NCI-H187 treated with DMSO at 0.1 percent for 48 hours (cell line): ENCODE data around the gene PEAR1.
"Not testable (repeated sequence)": the region's sequence is repeated elsewhere in the genome, so short reads cannot be mapped to it uniquely, and the experiment has no call there.

ENCODE experiments used
- DNase-seq: peaks from one replicate; lab custom pipeline; 2025; lab: John Stamatoyannopoulos, UW

The PEAR1 gene

DNA sequence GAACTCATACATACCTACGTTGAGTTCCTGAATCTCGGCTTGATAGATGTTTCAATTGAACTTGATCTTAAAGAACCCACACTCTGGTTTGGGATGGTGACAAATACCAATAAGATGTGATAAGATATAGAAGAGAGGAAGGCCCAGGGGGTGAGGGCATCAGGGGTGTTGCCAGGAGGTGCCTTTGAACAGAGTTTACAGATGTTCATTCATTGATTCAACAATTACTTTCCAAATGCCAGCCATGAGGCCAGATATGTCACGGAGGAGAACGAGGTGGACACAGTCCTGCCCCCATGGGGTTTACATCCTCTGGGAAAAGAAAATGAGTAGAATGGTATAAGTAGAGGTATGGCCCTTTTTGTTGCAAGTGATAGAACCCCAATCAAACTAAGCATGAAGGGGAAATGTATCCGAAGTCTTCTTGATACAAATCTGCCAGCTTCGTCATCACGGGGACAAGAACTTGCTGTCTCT lies 27.6 kb downstream of the PEAR1 start:
- DNase-seq, result no peak

GRCh38 chr1:156922986-156923669 lies 29.6 kb downstream of the PEAR1 start:
- DNase-seq, result no peak

GRCh38 chr1:156923670-156924477 lies 30.4 kb downstream of the PEAR1 start:
- DNase-seq, result no peak

GRCh38 chr1:156924478-156925153 lies 31.1 kb downstream of the PEAR1 start:
- no peak for DNase-seq

DNA sequence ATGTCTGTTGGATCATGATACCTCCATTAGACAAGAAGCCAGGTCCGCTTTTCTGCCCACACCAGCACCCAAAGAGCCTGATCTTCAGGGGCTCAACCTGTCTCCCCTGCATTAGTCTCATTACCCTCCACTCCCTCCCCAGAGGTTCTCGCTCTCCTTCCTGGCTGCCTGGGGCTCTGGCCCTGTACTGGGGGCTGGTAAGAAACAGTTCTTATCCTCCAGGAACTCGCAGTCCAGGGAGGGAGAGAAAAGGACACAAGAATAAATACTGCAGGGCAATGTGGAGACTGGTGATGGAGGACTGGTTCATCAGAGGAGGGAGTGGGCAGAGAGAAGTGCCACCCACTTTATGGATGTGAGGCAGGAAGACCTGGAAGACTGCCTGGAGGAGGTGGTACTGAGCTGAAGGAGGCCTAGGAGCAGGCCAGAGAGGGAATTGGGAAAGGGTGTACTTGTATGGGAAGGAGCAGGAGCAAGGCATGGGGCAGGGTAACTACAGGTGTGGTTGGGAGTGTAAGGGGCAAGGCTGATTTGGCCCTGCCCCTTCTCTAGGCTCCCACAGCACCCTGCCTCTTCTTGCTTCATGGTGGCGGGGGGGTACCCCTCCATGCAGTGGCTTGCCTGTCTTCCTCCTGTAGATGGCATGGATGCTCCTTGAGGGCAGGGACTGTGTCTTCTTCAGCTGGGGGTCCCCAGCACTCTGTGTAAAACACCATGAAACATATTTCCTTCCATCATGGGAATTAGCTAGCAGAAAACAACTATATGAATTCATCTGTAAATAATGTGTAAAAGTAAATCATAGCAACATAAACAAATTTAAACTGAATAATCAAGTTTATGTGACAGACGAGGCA lies 31.9 kb downstream of the PEAR1 start:
- no peak for DNase-seq

DNA sequence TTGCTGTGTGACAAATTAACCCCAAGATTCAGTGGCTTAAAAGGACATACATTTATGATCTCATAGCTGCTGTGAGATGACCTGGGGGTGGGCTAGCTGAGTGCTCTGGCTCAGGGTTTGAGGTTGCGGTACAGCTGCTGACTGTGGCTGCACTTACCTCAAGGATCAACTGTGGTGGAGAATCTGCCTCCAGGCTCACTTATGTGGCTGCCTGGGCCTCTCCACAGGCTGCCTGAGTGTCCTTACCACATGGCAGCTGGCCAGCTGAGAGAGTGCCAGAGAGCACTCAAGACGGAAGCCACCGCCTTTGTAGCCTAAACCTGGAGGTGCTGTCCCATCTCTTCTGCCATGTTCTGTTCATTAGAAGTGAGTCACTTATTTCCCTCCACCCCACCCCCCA lies 32.7 kb downstream of the PEAR1 start:
- peak; percentile 95 for DNase-seq

DNA sequence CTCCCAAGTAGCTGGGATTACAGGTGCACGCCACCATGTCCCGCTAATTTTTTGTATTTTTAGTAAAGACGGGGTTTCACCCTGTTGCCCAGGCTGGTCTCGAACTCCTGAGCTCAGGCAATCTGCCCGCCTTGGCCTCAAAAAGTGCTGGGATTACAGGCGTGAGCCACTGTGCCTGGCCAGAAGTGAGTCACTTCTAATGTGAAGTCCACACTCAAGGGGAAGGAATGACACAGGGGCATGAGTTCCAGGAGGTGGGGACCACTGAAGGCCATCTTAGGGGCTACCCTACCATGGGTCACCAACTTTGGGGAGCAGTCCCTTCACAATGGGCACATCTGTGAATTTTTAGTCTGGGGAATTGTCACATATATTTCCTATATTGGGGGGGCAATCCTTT lies 33.2 kb downstream of the PEAR1 start:
- not testable (repeated sequence) for DNase-seq

DNA sequence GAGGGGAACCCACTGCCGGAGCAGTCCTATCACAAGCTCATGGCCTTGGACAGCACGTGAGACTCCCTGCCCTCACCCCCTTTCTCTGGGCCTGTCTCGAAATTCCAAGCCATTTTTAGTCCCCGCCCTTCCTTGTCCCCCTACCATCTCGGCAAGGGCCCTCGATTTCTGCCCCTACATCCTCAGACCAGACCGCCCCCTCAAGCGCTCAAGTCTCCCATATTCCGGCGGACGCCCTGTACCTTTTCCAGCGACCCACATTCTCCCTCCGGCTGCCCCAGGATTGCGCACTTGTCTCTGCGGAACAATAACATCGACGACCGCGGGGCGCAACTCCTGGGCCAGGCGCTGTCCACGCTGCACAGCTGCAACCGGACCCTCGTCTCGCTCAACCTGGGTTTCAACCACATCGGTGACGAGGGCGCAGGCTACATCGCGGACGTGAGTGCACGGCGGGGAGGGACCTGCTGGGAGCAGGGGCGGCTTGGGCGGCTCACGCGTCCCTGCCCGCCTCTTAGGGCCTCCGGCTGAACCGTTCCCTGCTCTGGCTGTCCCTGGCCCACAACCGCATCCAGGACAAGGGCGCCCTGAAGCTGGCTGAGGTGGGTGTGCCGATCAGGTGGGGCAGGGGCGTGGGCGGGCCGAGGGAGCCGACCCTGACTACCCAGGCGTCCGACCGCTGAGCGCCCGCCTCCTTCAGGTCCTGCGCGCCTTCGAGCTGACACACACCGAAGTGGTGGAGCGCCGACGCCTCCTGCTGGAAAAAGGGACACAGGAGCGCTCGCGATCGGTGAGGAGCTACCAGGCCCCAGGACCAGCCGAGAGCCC lies 33.9 kb downstream of the PEAR1 start:
- DNase-seq, result peak; percentile 44

GRCh38 chr1:156928043-156928602 lies 34.6 kb downstream of the PEAR1 start:
- no peak for DNase-seq

- no peak for DNase-seq
Measured at GRCh38 chr1:156929596-156930238, 36.2 kb downstream of the PEAR1 start.

GRCh38 chr1:156930483-156930882 lies 37.0 kb downstream of the PEAR1 start:
- no peak for DNase-seq

- no peak for DNase-seq
Measured at GRCh38 chr1:156931211-156931952, 37.9 kb downstream of the PEAR1 start.

GRCh38 chr1:156931974-156932710 lies 38.6 kb downstream of the PEAR1 start:
- no peak for DNase-seq

DNA sequence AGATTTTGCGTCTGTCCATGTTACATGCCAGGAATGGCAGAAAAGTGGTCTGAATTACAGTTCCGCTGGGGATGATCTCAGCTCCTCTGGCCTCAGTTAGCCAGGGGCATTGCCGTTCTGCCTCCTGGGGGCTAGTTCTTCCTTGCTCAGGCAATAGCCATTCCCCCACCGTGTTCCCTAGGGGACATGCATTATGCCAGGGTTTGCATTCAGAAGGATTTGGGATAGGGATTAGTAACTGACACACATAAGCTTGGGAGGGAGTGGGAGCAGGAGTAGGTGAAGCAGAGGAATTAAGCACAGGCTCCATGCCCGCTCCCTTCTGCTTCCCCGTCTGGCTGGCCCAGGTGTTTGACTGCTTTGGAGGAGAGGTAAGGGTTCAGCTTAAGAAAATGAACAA lies 39.6 kb downstream of the PEAR1 start:
- DNase-seq, result no peak

- no peak for DNase-seq
Measured at GRCh38 chr1:156935505-156936128, 42.1 kb downstream of the PEAR1 start.

- DNase-seq, result no peak
Measured at GRCh38 chr1:156936191-156936590, 42.7 kb downstream of the PEAR1 start.

- no peak for DNase-seq
Measured at GRCh38 chr1:156936721-156937220, 43.3 kb downstream of the PEAR1 start.

DNA sequence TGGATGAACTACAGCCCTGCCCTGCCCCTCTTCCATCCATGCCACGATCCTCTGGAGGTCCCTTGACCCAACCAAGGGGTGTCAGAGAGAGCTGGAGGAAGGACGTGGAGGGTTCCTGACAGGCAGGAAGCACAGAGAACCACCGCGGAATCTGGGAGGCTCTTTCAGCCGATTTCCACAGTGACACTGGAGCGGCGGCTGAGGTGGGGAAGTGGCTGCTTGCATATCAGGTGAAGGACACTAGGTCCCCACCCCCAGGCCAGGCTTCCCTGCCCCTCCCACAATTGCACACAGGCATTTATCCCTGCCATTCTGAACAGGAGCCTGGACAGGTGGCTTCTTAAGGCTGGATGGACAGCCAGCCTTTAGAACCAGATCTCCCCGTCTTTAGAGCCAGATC lies 44.4 kb downstream of the PEAR1 start:
- DNase-seq, result peak; percentile 42
